ENCODE data around the gene SLC39A3.

The SLC39A3 gene

GRCh38 chr19:2739602-2740313, at the start of gene SLC39A3:
SLC39A3 (minus strand) TSS chr19:2740017; CDS start chr19:2737257, 2,760 bp downstream.
- TF ChIP-seq, protein P1, sequence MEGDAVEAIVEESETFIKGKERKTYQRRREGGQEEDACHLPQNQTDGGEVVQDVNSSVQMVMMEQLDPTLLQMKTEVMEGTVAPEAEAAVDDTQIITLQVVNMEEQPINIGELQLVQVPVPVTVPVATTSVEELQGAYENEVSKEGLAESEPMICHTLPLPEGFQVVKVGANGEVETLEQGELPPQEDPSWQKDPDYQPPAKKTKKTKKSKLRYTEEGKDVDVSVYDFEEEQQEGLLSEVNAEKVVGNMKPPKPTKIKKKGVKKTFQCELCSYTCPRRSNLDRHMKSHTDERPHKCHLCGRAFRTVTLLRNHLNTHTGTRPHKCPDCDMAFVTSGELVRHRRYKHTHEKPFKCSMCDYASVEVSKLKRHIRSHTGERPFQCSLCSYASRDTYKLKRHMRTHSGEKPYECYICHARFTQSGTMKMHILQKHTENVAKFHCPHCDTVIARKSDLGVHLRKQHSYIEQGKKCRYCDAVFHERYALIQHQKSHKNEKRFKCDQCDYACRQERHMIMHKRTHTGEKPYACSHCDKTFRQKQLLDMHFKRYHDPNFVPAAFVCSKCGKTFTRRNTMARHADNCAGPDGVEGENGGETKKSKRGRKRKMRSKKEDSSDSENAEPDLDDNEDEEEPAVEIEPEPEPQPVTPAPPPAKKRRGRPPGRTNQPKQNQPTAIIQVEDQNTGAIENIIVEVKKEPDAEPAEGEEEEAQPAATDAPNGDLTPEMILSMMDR (IDR thresholded peaks at IDR 0.05; ENCODE audit: insufficient read depth, low read depth, low read length, missing control alignments), result no peak
- peak within 1 kb of the TSS; percentile 90 for H3K4me3 ChIP-seq (ENCODE audit: low read length)
- peak; percentile 99 for DNase-seq (ENCODE audit: low read depth)

DNA sequence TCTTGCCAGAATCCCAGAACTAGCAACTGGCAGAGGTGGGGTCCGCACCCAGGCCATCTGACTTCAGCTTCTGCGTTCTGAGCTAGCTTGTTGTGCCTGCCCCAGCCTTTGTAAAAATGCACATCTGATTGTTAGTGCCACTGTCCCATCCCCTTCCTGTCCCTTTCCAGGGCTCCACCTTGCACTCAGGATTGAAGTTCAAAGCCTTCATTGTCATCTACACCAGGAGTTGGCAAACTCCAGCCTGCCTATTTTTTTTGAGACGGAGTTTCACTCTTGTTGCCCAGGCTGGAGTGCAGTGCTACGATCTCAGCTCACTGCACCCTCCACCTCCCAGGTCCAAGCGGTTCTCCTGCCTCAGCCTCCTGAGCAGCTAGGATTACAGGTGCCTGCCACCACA, 48.4 kb upstream of the SLC39A3 start:
- no peak for DNase-seq (ENCODE audit: low read depth)
- H3K4me3 ChIP-seq (ENCODE audit: low read length), result no peak overlapping the region
- TF ChIP-seq, protein P1 (IDR thresholded peaks at IDR 0.05; ENCODE audit: insufficient read depth, low read depth, low read length, missing control alignments), result no peak

- TF ChIP-seq, protein P1 (IDR thresholded peaks at IDR 0.05; ENCODE audit: insufficient read depth, low read depth, low read length, missing control alignments), result no peak
- no peak overlapping the region for H3K4me3 ChIP-seq (ENCODE audit: low read length)
- DNase-seq (ENCODE audit: low read depth), result no peak
These were observed 47.3 kb upstream of the SLC39A3 start for GRCh38 chr19:2787115-2787514.

- DNase-seq (ENCODE audit: low read depth), result peak; percentile 100
- peak within 1 kb of the TSS; percentile 90 for H3K4me3 ChIP-seq (ENCODE audit: low read length)
- TF ChIP-seq, protein P1 (IDR thresholded peaks at IDR 0.05; ENCODE audit: insufficient read depth, low read depth, low read length, missing control alignments), result no peak
These were observed 45.6 kb upstream of the SLC39A3 start, which contains the start of gene THOP1 for GRCh38 chr19:2785244-2785997. THOP1 (plus strand) TSS chr19:2785503; CDS start chr19:2785663, 160 bp downstream.

DNA sequence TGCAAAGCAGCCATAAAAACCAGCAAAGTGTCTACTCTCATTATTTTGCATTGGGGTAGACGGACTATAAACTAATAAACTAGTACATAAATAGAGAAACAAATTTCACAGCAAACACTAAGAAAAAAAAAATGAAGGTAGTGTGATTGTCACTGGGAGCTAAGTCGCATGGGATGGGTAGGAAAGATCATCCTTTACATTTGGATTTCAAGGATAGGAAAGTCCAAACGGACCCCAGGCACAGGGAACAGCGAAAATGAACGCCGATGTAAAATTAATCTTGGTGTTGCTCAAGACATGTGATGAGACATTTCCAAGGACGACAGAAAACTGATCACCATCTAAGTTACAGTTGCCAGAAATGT, 43.9 kb upstream of the SLC39A3 start:
- TF ChIP-seq, protein P1 (IDR thresholded peaks at IDR 0.05; ENCODE audit: insufficient read depth, low read depth, low read length, missing control alignments), result no peak
- H3K4me3 ChIP-seq (ENCODE audit: low read length), result peak overlapping the region; percentile 90
- DNase-seq (ENCODE audit: low read depth), result no peak

GRCh38 chr19:2782936-2783780, 43.3 kb upstream of the SLC39A3 start, which contains the start of gene SGTA:
SGTA (minus strand) TSS chr19:2783273; CDS start chr19:2769068, 14,205 bp downstream.
- peak; percentile 99 for DNase-seq (ENCODE audit: low read depth)
- TF ChIP-seq, protein P1 (IDR thresholded peaks at IDR 0.05; ENCODE audit: insufficient read depth, low read depth, low read length, missing control alignments), result peak; percentile 26
- peak within 1 kb of the TSS; percentile 90 for H3K4me3 ChIP-seq (ENCODE audit: low read length)
